Activated CD8-positive, alpha-beta T cell treated with anti-CD3 and anti-CD28 coated beads for 36 hours (primary cell): Measurements from ENCODE around the gene DDX52. TPM values are rescaled to one million over a fixed set of nuclear protein-coding genes. Genes with fewer than 3 reads are reported as not detected.

ENCODE experiments used
- ATAC-seq: fragments of 200-7000 bp; cut with Tn5 transposase; one replicate; pipeline ENCODE4 v1.10.0; 2021; ENCODE audit warnings: mild to moderate bottlenecking, moderate library complexity
- CTCF ChIA-PET: fragments of 350-600 bp; sonication (Branson Sonifier 250); formaldehyde crosslinking; loops from one replicate; lab custom pipeline; 2021; ENCODE audit warnings: antibody characterized with exemption; lab: Charles Lee
- POLR2A ChIA-PET: fragments of 350-600 bp; sonication (Branson Sonifier 250); formaldehyde crosslinking; loops from one replicate; lab custom pipeline; 2021; ENCODE audit warnings: antibody characterized with exemption; lab: Charles Lee
- DNase-seq: peaks from one replicate; pipeline ENCODE4 v3.0.0-alpha.2; 2020
- H3K27ac Mint-ChIP-seq: one replicate; pipeline ENCODE4 v1.8.0; 2021; ENCODE audit warnings: mild to moderate bottlenecking, mixed read lengths
- H3K27me3 Mint-ChIP-seq: one replicate; pipeline ENCODE4 v1.8.0; 2021; ENCODE audit warnings: mixed read lengths
- H3K36me3 Mint-ChIP-seq: one replicate; pipeline ENCODE4 v1.8.0; 2021; ENCODE audit warnings: low read depth, mixed read lengths
- H3K4me1 Mint-ChIP-seq: one replicate; pipeline ENCODE4 v1.8.0; 2021; ENCODE audit warnings: low read depth, mixed read lengths
- H3K4me3 Mint-ChIP-seq: one replicate; pipeline ENCODE4 v1.8.0; 2021; ENCODE audit warnings: mild to moderate bottlenecking, moderate library complexity, mixed read lengths
- H3K9me3 Mint-ChIP-seq: one replicate; pipeline ENCODE4 v1.8.0; 2021; ENCODE audit warnings: mixed read lengths
- CTCF ChIP-seq: fragments of 200-600 bp; IDR thresholded peaks from one replicate; pipeline ENCODE4 v1.8.0; 2022; ENCODE audit warnings: antibody characterized with exemption, mild to moderate bottlenecking
- intact Hi-C: fragments of 100-400 bp; cut with micrococcal nuclease; formaldehyde crosslinking; loops from one replicate; pipeline ENCODE4 v1.10.0; 2022
- total RNA-seq, 2 experiments: library from RNA; stranded (reverse); gene quantifications; one replicate each; pipeline ENCODE4 v1.2.3, GENCODE V29; 2021

The DDX52 gene
- total RNA-seq, 2 experiments from 2014 or later = 33.1 to 34.5 TPM

GRCh38 chr17:37678036-37678435 is 34.8 kb upstream of the DDX52 start:
- H3K36me3 Mint-ChIP-seq = peaks cover 2% of the 10 kb centered on the region
- POLR2A ChIA-PET = no interaction called here
- no peak for DNase-seq

GRCh38 chr17:37677021-37677420 is 33.8 kb upstream of the DDX52 start:
- ATAC-seq (no peak), DNase-seq (no peak)
- peaks cover 14% of the 10 kb centered on the region for H3K27me3 Mint-ChIP-seq
- TF ChIP-seq CTCF = no peak
- peaks cover 2% of the 10 kb centered on the region for H3K36me3 Mint-ChIP-seq
- CTCF ChIA-PET = no interaction called here
- intact Hi-C loops = no loop called here
- POLR2A ChIA-PET = no interaction called here
- H3K4me3 Mint-ChIP-seq = no peak overlapping the region
- no peak overlapping the region for H3K27ac Mint-ChIP-seq
- no peaks in the 10 kb centered on the region for H3K4me1 Mint-ChIP-seq
- peaks cover 5% of the 10 kb centered on the region for H3K9me3 Mint-ChIP-seq

More at GRCh38 chr17:37678036-37678435, 34.8 kb upstream of the DDX52 start:
- no peak for ATAC-seq
- Mint-ChIP-seq H3K27ac (no peak overlapping the region), H3K27me3 (peaks cover 14% of the 10 kb centered on the region), H3K4me3 (no peak overlapping the region), H3K9me3 (peaks cover 5% of the 10 kb centered on the region), H3K4me1 (no peaks in the 10 kb centered on the region)
- CTCF ChIA-PET = no interaction called here
- intact Hi-C loops = no loop called here
- TF ChIP-seq CTCF = no peak

GRCh38 chr17:37676115-37676925 is 33.1 kb upstream of the DDX52 start:
- DNase-seq (no peak), ATAC-seq (no peak)
- Mint-ChIP-seq H3K36me3 (peaks cover 2% of the 10 kb centered on the region), H3K27ac (no peak overlapping the region), H3K27me3 (peaks cover 14% of the 10 kb centered on the region), H3K4me1 (no peaks in the 10 kb centered on the region), H3K4me3 (no peak overlapping the region), H3K9me3 (peaks cover 5% of the 10 kb centered on the region)
- CTCF ChIA-PET = no interaction called here
- POLR2A ChIA-PET = no interaction called here
- TF ChIP-seq CTCF = no peak
- intact Hi-C loops = no loop called here

GRCh38 chr17:37674511-37674910 is 31.3 kb upstream of the DDX52 start:
- no peak for ATAC-seq
- CTCF ChIA-PET = no interaction called here

More at GRCh38 chr17:37674511-37674910, 31.3 kb upstream of the DDX52 start:
- POLR2A ChIA-PET = no interaction called here
- intact Hi-C loops = no loop called here
- Mint-ChIP-seq H3K36me3 (peaks cover 2% of the 10 kb centered on the region), H3K27me3 (peaks cover 14% of the 10 kb centered on the region), H3K27ac (no peak overlapping the region), H3K9me3 (peaks cover 5% of the 10 kb centered on the region), H3K4me1 (no peaks in the 10 kb centered on the region), H3K4me3 (no peak overlapping the region)
- no peak for DNase-seq
- no peak for TF ChIP-seq CTCF
